HAP-1 (cell line): ENCODE results near the gene EDRF1.
"Not testable (repeated sequence)": the region's sequence is repeated elsewhere in the genome, so short reads cannot be mapped to it uniquely, and the experiment has no call there.

Experiments
- DNase-seq, 2 experiments: peaks; one replicate each; pipeline ENCODE4 v3.0.0-alpha.2; 2016 to 2020; ENCODE audit warnings: low spot score in 2 of 2
- H3K27me3 ChIP-seq: fragments of 250-450 bp; sonication (Bioruptor Pico); 2 replicates; pipeline ENCODE4 v1.5.1; 2020; ENCODE audit warnings: low read depth, mild to moderate bottlenecking, moderate library complexity
- H3K36me3 ChIP-seq: fragments of 250-450 bp; sonication (Bioruptor Pico); replicated peaks from 2 replicates; pipeline ENCODE4 v1.5.1; 2020; ENCODE audit warnings: mild to moderate bottlenecking
- H3K4me1 ChIP-seq: fragments of 250-450 bp; sonication (Bioruptor Pico); 2 replicates; pipeline ENCODE4 v1.5.1; 2020; ENCODE audit warnings: mild to moderate bottlenecking
- H3K4me3 ChIP-seq: fragments of 250-450 bp; sonication (Bioruptor Pico); 2 replicates; pipeline ENCODE4 v1.5.1; 2020; ENCODE audit warnings: mild to moderate bottlenecking, moderate library complexity
- H3K9me3 ChIP-seq: fragments of 250-450 bp; sonication (Bioruptor Pico); 2 replicates; pipeline ENCODE4 v1.5.1; 2020; ENCODE audit warnings: mild to moderate bottlenecking, moderate library complexity
- in situ Hi-C: fragments of 300-500 bp; cut with MboI; formaldehyde crosslinking; loops from 3 replicates; pipeline ENCODE4 v1.14.3; 2020; ENCODE audit warnings: low sequenced_read_pairs, inconsistent platforms, mixed read lengths

The EDRF1 gene

DNA sequence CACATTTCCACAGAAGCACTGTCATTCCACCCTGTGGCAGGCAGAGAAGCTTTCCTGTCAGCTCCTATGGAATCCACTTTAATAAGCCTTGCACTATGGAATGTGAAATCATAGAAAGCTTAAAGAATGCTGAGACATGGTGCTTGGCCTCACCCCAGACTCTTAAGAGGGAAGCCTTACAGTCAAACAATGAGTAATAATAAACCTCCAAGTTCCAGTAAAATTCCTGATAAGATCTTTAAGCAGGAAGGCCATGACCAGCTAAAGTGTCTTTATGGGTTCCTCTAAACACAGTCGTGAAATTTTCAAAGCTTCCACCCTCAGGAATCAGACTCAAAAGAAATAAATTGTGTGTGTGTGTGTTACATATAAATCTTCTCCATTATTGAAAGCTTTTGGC lies 24.6 kb upstream of the EDRF1 start:
- peak in 1 of 2 experiments; percentile 33 for DNase-seq
- H3K4me1 ChIP-seq = peaks cover 11% of the 10 kb centered on the region
- H3K36me3 ChIP-seq = no peaks in the 10 kb centered on the region
- peaks cover 2% of the 10 kb centered on the region; the same call in 1 of the 2 replicates for H3K27me3 ChIP-seq
- H3K4me3 ChIP-seq = no peak overlapping the region
- no peaks in the 10 kb centered on the region for H3K9me3 ChIP-seq
- in situ Hi-C loops = no loop called here

DNA sequence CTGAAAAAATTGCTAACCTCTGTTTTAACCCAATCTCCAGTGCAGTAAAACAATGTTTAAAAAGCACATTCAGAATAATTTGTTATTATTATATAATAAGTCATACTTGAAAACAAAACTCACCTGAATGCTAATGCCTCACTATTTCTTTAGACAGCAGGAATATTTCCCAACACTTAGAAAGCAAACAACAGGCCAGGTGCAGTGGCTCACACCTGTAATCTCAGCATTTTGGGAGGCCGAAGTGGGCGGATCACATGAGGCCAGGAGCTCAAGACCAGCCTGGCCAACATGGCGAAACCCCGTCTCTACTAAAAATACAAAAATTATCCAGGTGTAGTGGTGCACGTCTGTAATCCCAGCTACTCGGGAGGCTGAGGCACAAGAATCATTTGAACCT lies 22.6 kb upstream of the EDRF1 start:
- DNase-seq, in situ Hi-C loops, H3K27me3 ChIP-seq, H3K4me3 ChIP-seq, H3K9me3 ChIP-seq, H3K36me3 ChIP-seq: not testable (repeated sequence)
- H3K4me1 ChIP-seq = peaks cover 11% of the 10 kb centered on the region

GRCh38 chr10:125698481-125698998 lies 21.0 kb upstream of the EDRF1 start:
- no peak for DNase-seq
- Histone ChIP-seq H3K4me1 (peaks cover 11% of the 10 kb centered on the region), H3K9me3 (no peaks in the 10 kb centered on the region), H3K36me3 (no peaks in the 10 kb centered on the region), H3K4me3 (no peak overlapping the region), H3K27me3 (no peaks in the 10 kb centered on the region)
- in situ Hi-C loops = no loop called here

GRCh38 chr10:125699562-125700143 lies 19.9 kb upstream of the EDRF1 start:
- Histone ChIP-seq H3K36me3 (no peaks in the 10 kb centered on the region), H3K27me3 (no peaks in the 10 kb centered on the region), H3K9me3 (no peaks in the 10 kb centered on the region), H3K4me1 (peaks cover 7% of the 10 kb centered on the region), H3K4me3 (no peak overlapping the region)
- DNase-seq = no peak
- in situ Hi-C loops = loop anchor here (25.0 kb wide), 1 partner anchor 537 kb away; the partner anchor contains the start of gene CTBP2

DNA sequence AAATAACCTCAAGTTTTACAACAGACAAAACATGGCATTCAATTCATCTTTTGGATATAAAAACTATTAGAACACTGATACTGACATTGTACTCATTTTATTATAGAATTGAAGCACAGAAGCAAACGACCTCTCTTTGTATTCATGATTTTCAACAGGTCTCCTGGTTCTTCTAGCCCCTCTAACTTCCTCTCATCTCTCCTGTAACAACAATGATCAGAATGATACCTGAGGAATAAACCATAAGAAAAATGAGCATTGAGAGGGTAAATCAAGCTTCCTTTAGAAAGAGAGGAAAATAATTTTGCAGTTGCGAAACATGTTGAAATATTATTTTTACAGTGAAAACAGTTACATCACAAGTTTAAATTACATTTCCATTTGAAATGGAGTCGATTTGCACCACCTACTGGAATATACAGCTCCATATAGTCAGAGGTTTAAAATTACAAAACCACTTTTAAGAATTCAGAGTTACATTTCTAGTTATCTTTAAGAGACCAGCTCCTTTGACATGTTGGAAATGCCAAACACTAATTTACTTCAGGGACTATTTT lies 19.1 kb upstream of the EDRF1 start:
- H3K9me3 ChIP-seq = no peaks in the 10 kb centered on the region
- H3K4me3 ChIP-seq = no peak overlapping the region
- H3K36me3 ChIP-seq = no peaks in the 10 kb centered on the region
- H3K4me1 ChIP-seq = no peaks in the 10 kb centered on the region
- in situ Hi-C loops = loop anchor here (25.0 kb wide), 1 partner anchor 538 kb away; the partner anchor contains the start of gene CTBP2
- H3K27me3 ChIP-seq = no peaks in the 10 kb centered on the region
- DNase-seq = no peak

DNA sequence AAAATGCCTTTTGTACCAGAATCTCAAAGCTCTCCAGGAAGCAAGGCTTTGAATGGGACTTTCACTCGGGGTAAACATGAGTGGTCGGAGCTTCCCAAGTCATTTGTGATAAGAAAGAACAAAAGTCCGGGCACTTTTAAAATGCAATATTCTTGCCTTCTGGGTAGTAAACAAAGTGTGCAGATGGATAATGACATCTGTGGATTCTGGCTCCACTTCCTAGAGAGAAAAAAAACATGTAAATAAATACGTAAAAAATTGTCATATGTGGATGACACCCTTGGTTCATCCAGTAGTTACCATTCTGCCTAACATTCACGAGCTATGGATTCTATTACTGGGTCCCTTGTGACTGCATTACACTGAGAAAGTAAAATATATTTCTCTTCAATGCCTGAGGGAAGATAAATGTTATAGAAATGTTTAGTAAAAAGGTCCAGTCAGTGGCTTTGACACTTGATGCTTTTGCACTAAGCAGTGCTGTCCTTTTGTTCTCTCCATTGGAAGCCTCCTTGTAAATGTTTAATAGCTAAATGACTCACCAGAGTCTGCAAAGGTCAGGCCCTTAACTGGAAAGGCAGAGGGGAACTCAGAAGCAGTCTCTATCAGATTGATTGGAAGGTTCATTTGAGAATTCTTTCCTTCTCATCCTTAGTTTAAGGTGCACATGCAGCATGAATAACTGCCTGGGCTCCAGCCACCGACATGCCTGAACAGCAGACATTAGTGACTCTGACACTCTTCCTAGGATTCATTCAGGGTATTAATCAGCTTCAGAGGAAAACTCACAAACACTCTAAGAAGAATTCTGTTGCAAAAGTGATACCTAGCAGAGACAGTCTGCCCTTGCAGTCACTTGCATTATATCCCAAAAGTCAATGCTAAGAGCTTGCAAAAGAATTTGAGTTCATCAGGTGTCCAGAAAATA lies 11.7 kb upstream of the EDRF1 start:
- no peak overlapping the region for H3K4me3 ChIP-seq
- H3K36me3 ChIP-seq = no peaks in the 10 kb centered on the region
- H3K9me3 ChIP-seq = no peaks in the 10 kb centered on the region
- H3K27me3 ChIP-seq = no peaks in the 10 kb centered on the region
- in situ Hi-C loops = loop anchor here (25.0 kb wide), 1 partner anchor 546 kb away; the partner anchor contains the start of gene CTBP2
- H3K4me1 ChIP-seq = peaks cover 16% of the 10 kb centered on the region
- DNase-seq = peak; percentile 57 to 96

- Histone ChIP-seq H3K4me3 (no peak overlapping the region), H3K4me1 (peaks cover 16% of the 10 kb centered on the region), H3K27me3 (no peaks in the 10 kb centered on the region), H3K9me3 (no peaks in the 10 kb centered on the region), H3K36me3 (no peaks in the 10 kb centered on the region)
- no peak for DNase-seq
- in situ Hi-C loops = loop anchor here (25.0 kb wide), 1 partner anchor 547 kb away; the partner anchor contains the start of gene CTBP2
Observed at GRCh38 chr10:125708971-125709503, 10.5 kb upstream of the EDRF1 start.

GRCh38 chr10:125709553-125710474 lies 9.7 kb upstream of the EDRF1 start:
- Histone ChIP-seq H3K36me3 (no peaks in the 10 kb centered on the region), H3K9me3 (no peaks in the 10 kb centered on the region), H3K4me1 (peaks cover 16% of the 10 kb centered on the region), H3K4me3 (no peak overlapping the region), H3K27me3 (no peaks in the 10 kb centered on the region)
- DNase-seq = no peak
- in situ Hi-C loops = loop anchor here (25.0 kb wide), 1 partner anchor 548 kb away; the partner anchor contains the start of gene CTBP2

GRCh38 chr10:125711110-125711750 lies 8.3 kb upstream of the EDRF1 start:
- in situ Hi-C loops = loop anchor here (25.0 kb wide), 1 partner anchor 549 kb away; the partner anchor contains the start of gene CTBP2
- no peak for DNase-seq
- H3K36me3 ChIP-seq = no peaks in the 10 kb centered on the region
- H3K27me3 ChIP-seq = no peaks in the 10 kb centered on the region
- H3K4me3 ChIP-seq = no peak overlapping the region
- H3K9me3 ChIP-seq = no peaks in the 10 kb centered on the region; the same call in 1 of the 2 replicates
- H3K4me1 ChIP-seq = peaks cover 16% of the 10 kb centered on the region

DNA sequence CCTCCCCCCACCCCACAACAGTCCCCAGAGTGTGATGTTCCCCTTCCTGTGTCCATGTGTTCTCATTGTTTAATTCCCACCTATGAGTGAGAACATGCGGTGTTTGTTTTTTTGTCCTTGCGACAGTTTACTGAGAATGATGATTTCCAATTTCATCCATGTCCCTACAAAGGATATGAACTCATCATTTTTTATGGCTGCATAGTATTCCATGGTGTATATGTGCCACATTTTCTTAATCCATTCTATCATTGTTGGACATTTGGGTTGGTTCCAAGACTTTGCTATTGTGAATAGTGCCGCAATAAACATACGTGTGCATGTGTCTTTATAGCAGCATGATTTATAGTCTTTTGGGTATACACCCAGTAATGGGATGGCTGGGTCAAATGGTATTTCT lies 4.8 kb upstream of the EDRF1 start:
- not testable (repeated sequence) for H3K36me3 ChIP-seq, H3K27me3 ChIP-seq, H3K4me3 ChIP-seq, H3K9me3 ChIP-seq, DNase-seq, H3K4me1 ChIP-seq
- in situ Hi-C loops = loop anchor here (25.0 kb wide), 1 partner anchor 552 kb away; the partner anchor contains the start of gene CTBP2

- Histone ChIP-seq H3K4me1 (no peaks in the 10 kb centered on the region; the same call in 1 of the 2 replicates), H3K9me3 (peaks cover 3% of the 10 kb centered on the region), H3K36me3 (peaks cover 40% of the 10 kb centered on the region), H3K4me3 (peak overlapping the region; percentile 96), H3K27me3 (no peaks in the 10 kb centered on the region)
- in situ Hi-C loops = loop anchor here (25.0 kb wide), 1 partner anchor 558 kb away; the partner anchor contains the start of gene CTBP2
- no peak for DNase-seq
Observed at GRCh38 chr10:125720002-125720382, 483 bp downstream of the EDRF1 start.

DNA sequence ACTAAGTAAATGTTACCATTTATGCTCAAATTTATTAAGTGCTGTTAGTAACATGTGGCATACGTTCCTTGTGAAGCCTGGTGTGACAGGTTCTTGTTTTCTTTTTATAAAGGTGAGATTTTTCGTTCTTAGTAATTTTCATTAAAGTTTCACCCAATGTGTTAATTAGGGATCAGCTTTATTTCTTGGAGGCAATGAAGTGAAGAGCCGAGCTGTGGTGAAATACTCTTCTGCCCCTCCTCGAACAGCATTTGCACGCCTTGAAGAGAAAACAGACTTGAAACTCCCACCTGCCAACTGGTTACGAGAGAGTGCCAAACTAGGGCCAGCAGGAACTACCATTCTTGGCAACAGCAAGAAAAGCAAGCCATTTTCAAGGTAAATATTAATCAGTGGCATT lies 1.5 kb downstream of the EDRF1 start:
- no peak for DNase-seq
- Histone ChIP-seq H3K4me1 (no peaks in the 10 kb centered on the region; the same call in 1 of the 2 replicates), H3K27me3 (no peaks in the 10 kb centered on the region), H3K36me3 (peaks cover 48% of the 10 kb centered on the region), H3K9me3 (peaks cover 3% of the 10 kb centered on the region; the same call in 1 of the 2 replicates), H3K4me3 (no peak overlapping the region; the same call in 1 of the 2 replicates)
- in situ Hi-C loops = loop anchor here (25.0 kb wide), 1 partner anchor 559 kb away; the partner anchor contains the start of gene CTBP2
